Vagina (tissue), 2 donors: ENCODE measurements around the gene ELMO1.

Source experiments
- CTCF ChIP-seq, 3 experiments: fragments of 450-650 bp in 2 of 3; fragments of 200-600 bp in 1 of 3; sonication (generic) in 1 of 3; IDR thresholded peaks; one replicate each; pipeline ENCODE4 v1.5.1; 2017 to 2019; ENCODE audit warnings: antibody characterized with exemption in 3 of 3, mild to moderate bottlenecking in 2 of 3, moderate library complexity in 2 of 3
- POLR2A ChIP-seq, 2 donors: fragments of 450-650 bp; IDR thresholded peaks; one replicate each; pipeline ENCODE4 v1.6.1; 2017; ENCODE audit warnings: antibody characterized with exemption in 2 of 2, mild to moderate bottlenecking in 2 of 2, moderate library complexity in 2 of 2
- POLR2AphosphoS5 ChIP-seq, 2 donors: sonication (generic); formaldehyde crosslinking; IDR thresholded peaks; one replicate each; pipeline ENCODE4 v1.9.0; 2017; ENCODE audit warnings: antibody characterized with exemption in 2 of 2, mild to moderate bottlenecking in 2 of 2, low read depth in 1 of 2; ENCODE audit not compliant: insufficient read depth in 1 of 2

GRCh38 chr7:37388811-37389210, 59.9 kb downstream of the ELMO1 start:
- TF ChIP-seq CTCF (IDR thresholded peaks at IDR 0.05) (no peak), POLR2AphosphoS5 (IDR thresholded peaks at IDR 0.05; ENCODE audit: insufficient read depth in 1 of 2, low read depth in 1 of 2) (no peak), POLR2A (IDR thresholded peaks at IDR 0.05) (no peak)
